HFF-Myc (cell line): ENCODE measurements around the gene AGL.
"Not testable (repeated sequence)": the region's sequence is repeated elsewhere in the genome, so short reads cannot be mapped to it uniquely, and the experiment has no call there.

Experiments
- DNase-seq: peaks from one replicate; pipeline ENCODE4 v3.0.0-alpha.2; 2011; ENCODE audit warnings: low read depth; ENCODE audit errors: extremely low read depth
- H3K4me3 ChIP-seq: replicated peaks from 2 replicates; pipeline ENCODE4 v1.5.1; 2011; ENCODE audit warnings: low read depth, mild to moderate bottlenecking, control low read depth, low read length
- CTCF ChIP-seq: IDR thresholded peaks from 2 replicates; pipeline ENCODE4 v1.5.1; 2012; ENCODE audit warnings: mild to moderate bottlenecking, low read depth, low read length, control low read depth; ENCODE audit errors: missing control alignments

AGL gene

GRCh38 chr1:99964806-99965205 lies 114.6 kb downstream of the AGL start:
- H3K4me3 ChIP-seq: no peak overlapping the region
- DNase-seq: no peak
- no peak for TF ChIP-seq CTCF

- no peak overlapping the region for H3K4me3 ChIP-seq
- DNase-seq: no peak
- no peak for TF ChIP-seq CTCF
Measured at GRCh38 chr1:99965646-99966375, 115.7 kb downstream of the AGL start.

- no peak for DNase-seq
- no peak overlapping the region for H3K4me3 ChIP-seq
- no peak for TF ChIP-seq CTCF
Measured at GRCh38 chr1:99968214-99968613, 118.1 kb downstream of the AGL start.

GRCh38 chr1:99969260-99969728 lies 119.1 kb downstream of the AGL start:
- H3K4me3 ChIP-seq: peak overlapping the region; percentile 80
- DNase-seq: no peak
- TF ChIP-seq CTCF: no peak

GRCh38 chr1:99969729-99970621 lies 119.8 kb downstream of the AGL start, which contains the start of gene SLC35A3:
TSS of gene SLC35A3 (plus strand) at chr1:99969996. CDS start at chr1:99993555, 23,559 bp downstream.
- no peak for DNase-seq
- TF ChIP-seq CTCF: no peak
- H3K4me3 ChIP-seq: peak within 1 kb of the TSS; percentile 80

- no peak for DNase-seq
- TF ChIP-seq CTCF: no peak
- peak overlapping the region; percentile 80 for H3K4me3 ChIP-seq
Measured at GRCh38 chr1:99970713-99971255, 120.6 kb downstream of the AGL start.

- not testable (repeated sequence) for DNase-seq, H3K4me3 ChIP-seq
Measured at GRCh38 chr1:99972066-99972465, 121.9 kb downstream of the AGL start.
